Measurements from ENCODE around the gene ITGA2B. TPM values are rescaled to one million over a fixed set of nuclear protein-coding genes. Genes with fewer than 3 reads are reported as not detected.

ITGA2B gene
- total RNA-seq, 2 experiments from 2014 or later = 0.57 to 0.63 TPM

DNA sequence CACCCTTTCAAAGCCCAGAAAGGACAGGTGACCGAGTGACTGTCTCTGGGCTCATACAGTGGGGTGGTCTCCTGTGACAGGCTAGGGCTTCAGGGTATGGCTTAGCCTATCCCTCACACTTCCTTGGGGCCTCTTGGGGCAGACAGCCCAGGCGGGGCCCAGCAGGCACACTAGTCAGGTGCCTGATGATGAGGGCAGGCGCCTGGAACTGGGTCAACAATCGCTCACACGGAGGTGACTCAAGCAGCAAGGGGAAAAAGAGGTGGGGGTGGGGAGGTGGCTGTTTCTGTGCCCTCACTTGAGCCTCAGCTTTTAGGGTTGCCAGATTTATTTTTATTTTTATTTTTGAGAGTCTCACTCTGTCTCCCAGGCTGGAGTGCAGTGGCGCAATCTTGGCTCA lies 50.7 kb downstream of the ITGA2B start:
- intact Hi-C loops (cut with micrococcal nuclease; ENCODE audit: unreplicated experiment) = no loop called here
- no peak overlapping the region for H3K4me3 ChIP-seq (ENCODE audit: low read depth, low read length, poor library complexity, severe bottlenecking)
- ChIA-PET CTCF (ENCODE audit: unreplicated experiment) (no interaction called here), POLR2A (interaction anchor here (1.3 kb wide), 1 partner anchor 9 kb away, joined by 7 read pairs; no protein-coding TSS in a partner anchor)
- H4K20me1 ChIP-seq (ENCODE audit: insufficient read depth, low read length) = no peaks in the 10 kb centered on the region
- no peak overlapping the region for H2AFZ ChIP-seq (ENCODE audit: low read length)
- no peak overlapping the region for H3K27ac ChIP-seq (ENCODE audit: low read depth, low read length, poor library complexity, severe bottlenecking)
- peaks cover 21% of the 10 kb centered on the region for H3K4me1 ChIP-seq (ENCODE audit: insufficient read depth, low read length, poor library complexity, severe bottlenecking)
- no peak for TF ChIP-seq EZH2phosphoT487 (IDR thresholded peaks at IDR 0.05; ENCODE audit: borderline replicate concordance, low read depth, low read length)
- TF ChIP-seq, protein P1, sequence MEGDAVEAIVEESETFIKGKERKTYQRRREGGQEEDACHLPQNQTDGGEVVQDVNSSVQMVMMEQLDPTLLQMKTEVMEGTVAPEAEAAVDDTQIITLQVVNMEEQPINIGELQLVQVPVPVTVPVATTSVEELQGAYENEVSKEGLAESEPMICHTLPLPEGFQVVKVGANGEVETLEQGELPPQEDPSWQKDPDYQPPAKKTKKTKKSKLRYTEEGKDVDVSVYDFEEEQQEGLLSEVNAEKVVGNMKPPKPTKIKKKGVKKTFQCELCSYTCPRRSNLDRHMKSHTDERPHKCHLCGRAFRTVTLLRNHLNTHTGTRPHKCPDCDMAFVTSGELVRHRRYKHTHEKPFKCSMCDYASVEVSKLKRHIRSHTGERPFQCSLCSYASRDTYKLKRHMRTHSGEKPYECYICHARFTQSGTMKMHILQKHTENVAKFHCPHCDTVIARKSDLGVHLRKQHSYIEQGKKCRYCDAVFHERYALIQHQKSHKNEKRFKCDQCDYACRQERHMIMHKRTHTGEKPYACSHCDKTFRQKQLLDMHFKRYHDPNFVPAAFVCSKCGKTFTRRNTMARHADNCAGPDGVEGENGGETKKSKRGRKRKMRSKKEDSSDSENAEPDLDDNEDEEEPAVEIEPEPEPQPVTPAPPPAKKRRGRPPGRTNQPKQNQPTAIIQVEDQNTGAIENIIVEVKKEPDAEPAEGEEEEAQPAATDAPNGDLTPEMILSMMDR (conservative IDR thresholded peaks at IDR 0.05; ENCODE audit: low read length) = no peak
- H3K9me3 ChIP-seq (ENCODE audit: low read length) = no peaks in the 10 kb centered on the region
- no peaks in the 10 kb centered on the region for H3K36me3 ChIP-seq (ENCODE audit: insufficient read depth, low read length)
- H3K4me2 ChIP-seq (ENCODE audit: low read length) = no peak overlapping the region
- no peaks in the 10 kb centered on the region for H3K79me2 ChIP-seq (ENCODE audit: insufficient read depth, low read depth, low read length)
- no peak for DNase-seq (ENCODE audit: low spot score)
- no peaks in the 10 kb centered on the region for H3K9me2 ChIP-seq (ENCODE audit: insufficient read depth, low read length)
- no TSS peak for BruUV-seq (replicated peaks)

DNA sequence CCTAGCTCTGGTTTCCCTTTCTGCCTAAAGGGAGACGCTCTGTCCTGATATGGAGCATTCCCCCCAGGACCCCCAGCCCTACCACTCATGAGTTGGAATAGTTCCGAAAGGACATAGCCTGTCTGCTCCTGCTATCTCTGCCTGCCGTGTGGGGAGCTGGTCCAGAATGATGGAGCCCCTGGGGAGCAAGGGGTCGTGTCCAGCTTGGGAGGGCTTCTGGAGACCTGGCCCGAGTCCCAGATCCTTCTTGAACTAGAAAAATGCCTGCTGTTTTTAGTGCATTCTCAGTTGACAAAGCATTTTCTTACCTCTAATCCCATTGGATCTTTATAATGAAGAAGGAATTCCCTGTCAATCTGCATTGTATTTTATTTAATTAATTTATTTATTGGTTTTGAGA lies 53.5 kb downstream of the ITGA2B start:
- ChIA-PET CTCF (ENCODE audit: unreplicated experiment) (interaction anchor here (2.2 kb wide), 1 partner anchor 9 kb away, joined by 8 read pairs; the partner anchor contains the start of gene GRN), POLR2A (interaction anchor here (0.5 to 2.3 kb wide), 3 partner anchors 9 to 227 kb away, joined by 3 to 11 read pairs (median 10); partner anchors contain the start of gene GRN)
- Histone ChIP-seq H3K9me2 (ENCODE audit: insufficient read depth, low read length) (no peaks in the 10 kb centered on the region), H3K4me2 (ENCODE audit: low read length) (peak overlapping the region; percentile 61), H4K20me1 (ENCODE audit: insufficient read depth, low read length) (no peaks in the 10 kb centered on the region), H3K4me1 (ENCODE audit: insufficient read depth, low read length, poor library complexity, severe bottlenecking) (peaks cover 30% of the 10 kb centered on the region), H3K27ac (ENCODE audit: low read depth, low read length, poor library complexity, severe bottlenecking) (no peak overlapping the region), H2AFZ (ENCODE audit: low read length) (peak overlapping the region; percentile 74; the same call in 1 of the 2 replicates), H3K9me3 (ENCODE audit: low read length) (no peaks in the 10 kb centered on the region), H3K79me2 (ENCODE audit: insufficient read depth, low read depth, low read length) (no peaks in the 10 kb centered on the region), H3K4me3 (ENCODE audit: low read depth, low read length, poor library complexity, severe bottlenecking) (no peak overlapping the region), H3K36me3 (ENCODE audit: insufficient read depth, low read length) (no peaks in the 10 kb centered on the region)
- intact Hi-C loops (cut with micrococcal nuclease; ENCODE audit: unreplicated experiment) = no loop called here
- BruUV-seq (replicated peaks) = no TSS peak
- TF ChIP-seq, protein P1 (conservative IDR thresholded peaks at IDR 0.05; ENCODE audit: low read length) = no peak
- TF ChIP-seq EZH2phosphoT487 (IDR thresholded peaks at IDR 0.05; ENCODE audit: borderline replicate concordance, low read depth, low read length) = no peak
- DNase-seq (ENCODE audit: low spot score) = no peak

DNA sequence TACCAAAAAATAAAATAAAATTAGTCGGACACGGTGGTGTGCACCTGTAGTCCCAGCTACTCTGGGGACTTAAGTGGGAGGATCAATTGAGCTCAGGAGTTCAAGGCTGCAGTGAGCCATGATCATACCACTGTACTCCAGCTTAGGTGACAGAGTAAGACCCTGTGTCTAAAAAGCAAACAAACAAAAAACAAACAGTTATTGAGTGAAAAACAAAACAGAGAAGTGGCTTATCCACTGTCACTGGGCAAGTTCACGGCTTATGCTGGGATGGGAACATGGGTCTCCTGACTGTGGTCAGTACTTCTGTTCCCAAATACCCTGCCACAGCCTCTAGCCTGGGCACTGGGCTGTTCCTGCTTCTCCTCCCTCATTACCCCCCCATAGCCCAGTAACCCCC lies 53.9 kb downstream of the ITGA2B start:
- no peaks in the 10 kb centered on the region for H3K9me2 ChIP-seq (ENCODE audit: insufficient read depth, low read length)
- intact Hi-C loops (cut with micrococcal nuclease; ENCODE audit: unreplicated experiment) = no loop called here
- no peaks in the 10 kb centered on the region for H3K79me2 ChIP-seq (ENCODE audit: insufficient read depth, low read depth, low read length)
- no TSS peak for BruUV-seq (replicated peaks)
- H3K27ac ChIP-seq (ENCODE audit: low read depth, low read length, poor library complexity, severe bottlenecking) = peak overlapping the region; percentile 49
- H3K4me2 ChIP-seq (ENCODE audit: low read length) = peak overlapping the region; percentile 61
- H4K20me1 ChIP-seq (ENCODE audit: insufficient read depth, low read length) = no peaks in the 10 kb centered on the region
- no peaks in the 10 kb centered on the region for H3K36me3 ChIP-seq (ENCODE audit: insufficient read depth, low read length)
- POLR2A ChIA-PET = interaction anchor here (0.5 to 2.3 kb wide), 3 partner anchors 10 to 228 kb away, joined by 3 to 11 read pairs (median 10); partner anchors contain the start of gene GRN
- CTCF ChIA-PET (ENCODE audit: unreplicated experiment) = interaction anchor here (2.2 kb wide), 1 partner anchor 10 kb away, joined by 8 read pairs; the partner anchor contains the start of gene GRN
- H2AFZ ChIP-seq (ENCODE audit: low read length) = peak overlapping the region; percentile 74
- DNase-seq (ENCODE audit: low spot score) = no peak
- H3K4me1 ChIP-seq (ENCODE audit: insufficient read depth, low read length, poor library complexity, severe bottlenecking) = peaks cover 33% of the 10 kb centered on the region
- no peaks in the 10 kb centered on the region for H3K9me3 ChIP-seq (ENCODE audit: low read length)
- TF ChIP-seq, protein P1 (conservative IDR thresholded peaks at IDR 0.05; ENCODE audit: low read length) = no peak
- TF ChIP-seq EZH2phosphoT487 (IDR thresholded peaks at IDR 0.05; ENCODE audit: borderline replicate concordance, low read depth, low read length) = no peak
- H3K4me3 ChIP-seq (ENCODE audit: low read depth, low read length, poor library complexity, severe bottlenecking) = no peak overlapping the region
